HFFc6 (cell line): ENCODE measurements around the gene CDX4. TPM values are rescaled to one million over a fixed set of nuclear protein-coding genes. Genes with fewer than 3 reads are reported as not detected.
"Not testable (repeated sequence)": the region's sequence is repeated elsewhere in the genome, so short reads cannot be mapped to it uniquely, and the experiment has no call there.

Experiments used
- DNase-seq: peaks from one replicate; pipeline ENCODE4 v3.0.0-alpha.2; 2018
- H3K27ac Mint-ChIP-seq: 2 replicates; pipeline ENCODE4 v1.8.0; 2020; ENCODE audit warnings: mild to moderate bottlenecking, mixed read lengths
- H3K27me3 Mint-ChIP-seq: 2 replicates; pipeline ENCODE4 v1.8.0; 2021; ENCODE audit warnings: mild to moderate bottlenecking, moderate library complexity, mixed read lengths; ENCODE audit not compliant: insufficient read depth
- H3K36me3 Mint-ChIP-seq: 2 replicates; pipeline ENCODE4 v1.8.0; 2021; ENCODE audit warnings: low read depth, mixed read lengths
- H3K4me1 Mint-ChIP-seq: 2 replicates; pipeline ENCODE4 v1.8.0; 2020; ENCODE audit warnings: low read depth, mixed read lengths
- H3K4me3 Mint-ChIP-seq: 2 replicates; pipeline ENCODE4 v1.8.0; 2020; ENCODE audit warnings: mild to moderate bottlenecking, moderate library complexity, mixed read lengths
- H3K9me3 Mint-ChIP-seq: 2 replicates; pipeline ENCODE4 v1.8.0; 2020; ENCODE audit warnings: mild to moderate bottlenecking, mixed read lengths
- CTCF ChIP-seq: fragments of 200-600 bp; sonication (generic); IDR thresholded peaks from 2 replicates; pipeline ENCODE4 v1.5.0; 2021; ENCODE audit warnings: antibody characterized with exemption, mild to moderate bottlenecking
- total RNA-seq, 6 experiments: library from RNA; stranded (reverse); fragmentation: NEBNext Ultra II Directional; extraction: Animal tissue kit (Norgen Biotek cat#: 25700); gene quantifications; 2 replicates in 1 of 6; 3 replicates in 5 of 6; pipeline ENCODE4 v1.2.3, GENCODE V29; 2021

The CDX4 gene
- total RNA-seq, 6 experiments from 2014 or later: not detected

- TF ChIP-seq CTCF: no peak
- no peaks in the 10 kb centered on the region for H3K4me1 Mint-ChIP-seq
- H3K27ac Mint-ChIP-seq: no peak overlapping the region
- H3K9me3 Mint-ChIP-seq: peaks cover 5% of the 10 kb centered on the region; the same call in 1 of the 2 replicates
- no peaks in the 10 kb centered on the region for H3K36me3 Mint-ChIP-seq
- DNase-seq: no peak
- no peaks in the 10 kb centered on the region; the same call in 1 of the 2 replicates for H3K27me3 Mint-ChIP-seq
- no peak overlapping the region for H3K4me3 Mint-ChIP-seq
Observed at GRCh38 chrX:73481521-73481920, 34.7 kb downstream of the CDX4 start.

GRCh38 chrX:73490661-73491060 lies 43.8 kb downstream of the CDX4 start:
- DNase-seq: no peak
- no peak for TF ChIP-seq CTCF
- Mint-ChIP-seq H3K27ac (no peak overlapping the region), H3K4me3 (no peak overlapping the region), H3K27me3 (peaks cover 4% of the 10 kb centered on the region; the same call in 1 of the 2 replicates), H3K9me3 (no peaks in the 10 kb centered on the region; the same call in 1 of the 2 replicates), H3K36me3 (no peaks in the 10 kb centered on the region), H3K4me1 (no peaks in the 10 kb centered on the region)

- not testable (repeated sequence) for H3K9me3 Mint-ChIP-seq, H3K36me3 Mint-ChIP-seq, DNase-seq, H3K27me3 Mint-ChIP-seq, H3K4me1 Mint-ChIP-seq, H3K27ac Mint-ChIP-seq, H3K4me3 Mint-ChIP-seq
Observed at GRCh38 chrX:73492178-73492577, 45.3 kb downstream of the CDX4 start.

Other genes starting within 250 kb of the CDX4 start
- under 1 TPM; 0.09 to 0.81 (median 0.26) TPM for gene NAP1L2, start 232.2 kb upstream of the CDX4 start, total RNA-seq
- 10 to 100 TPM in 5 of 6 experiments, 1 to 10 TPM in 1; 9.6 to 12.0 (median 11.0) TPM for gene CHIC1, start 116.1 kb downstream of the CDX4 start, total RNA-seq